ENCODE results near the gene SYT10. TPM values are rescaled to one million over a fixed set of nuclear protein-coding genes. Genes with fewer than 3 reads are reported as not detected.
"Not testable (repeated sequence)": the region's sequence is repeated elsewhere in the genome, so short reads cannot be mapped to it uniquely, and the experiment has no call there.

The SYT10 gene
- total RNA-seq, 2 donors from 2014 or later = 0.06 TPM; not detected in 1

DNA sequence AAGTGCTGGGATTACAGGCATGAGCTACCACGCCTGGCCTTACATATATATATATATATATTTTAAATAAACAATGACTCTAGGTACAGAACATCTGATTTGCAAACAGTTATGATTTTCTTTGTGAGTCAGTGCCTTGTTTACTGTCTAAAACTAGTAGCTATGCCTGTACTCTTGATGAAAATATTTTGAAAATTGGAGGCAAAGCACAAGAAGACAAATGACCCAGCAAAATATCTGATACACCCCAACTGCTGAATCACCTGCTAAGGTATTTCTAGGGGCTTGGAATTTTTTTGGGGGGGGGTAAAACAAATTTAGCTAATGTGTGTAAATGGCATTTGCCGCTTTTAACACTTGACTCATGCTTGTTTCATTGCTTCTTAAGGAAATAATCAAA, 69.3 kb downstream of the SYT10 start:
- intact Hi-C loops (cut with DNase I) = no loop called here
- DNase-seq = no peak
- no peak for ATAC-seq

DNA sequence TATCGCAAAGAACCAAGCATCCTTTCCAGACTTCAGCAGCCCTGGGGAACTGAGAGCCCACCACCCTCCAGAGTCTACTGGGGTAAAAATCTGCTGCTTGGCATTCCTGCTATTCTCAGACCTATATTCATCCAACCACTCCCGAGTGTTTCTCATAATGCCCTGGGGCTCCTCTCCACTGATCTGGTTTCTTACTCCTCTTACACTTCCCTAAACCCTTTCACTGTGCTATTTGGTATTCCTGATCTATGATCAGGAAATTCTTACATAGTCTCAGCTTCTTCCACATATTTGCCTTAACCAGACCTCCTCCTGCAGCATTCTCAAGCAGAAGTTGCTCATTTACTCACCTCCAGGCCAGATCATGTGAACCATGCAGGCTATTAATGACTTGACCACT, 82.4 kb downstream of the SYT10 start:
- intact Hi-C loops (cut with DNase I) = no loop called here
- ATAC-seq (no peak), DNase-seq (no peak)

DNA sequence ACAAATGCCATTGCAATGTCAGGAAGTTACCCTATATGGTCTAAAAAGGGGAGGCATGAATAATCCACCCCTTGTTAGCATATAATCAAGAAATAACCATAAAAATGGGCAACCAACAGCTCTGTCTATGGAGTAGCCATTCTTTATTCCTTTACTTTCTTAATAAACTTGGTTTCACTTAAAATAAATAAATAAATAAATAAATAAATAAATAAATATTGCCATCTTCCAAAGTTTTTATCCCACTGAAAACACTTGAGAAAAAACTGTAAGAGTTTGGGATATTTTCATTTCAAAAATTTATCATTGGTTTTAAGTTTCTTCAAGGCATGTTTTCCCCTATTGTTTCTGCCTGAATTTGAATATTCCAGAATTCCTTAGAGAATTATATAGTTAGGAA, 89.8 kb downstream of the SYT10 start:
- DNase-seq (no peak), ATAC-seq (no peak)
- intact Hi-C loops (cut with DNase I) = no loop called here

DNA sequence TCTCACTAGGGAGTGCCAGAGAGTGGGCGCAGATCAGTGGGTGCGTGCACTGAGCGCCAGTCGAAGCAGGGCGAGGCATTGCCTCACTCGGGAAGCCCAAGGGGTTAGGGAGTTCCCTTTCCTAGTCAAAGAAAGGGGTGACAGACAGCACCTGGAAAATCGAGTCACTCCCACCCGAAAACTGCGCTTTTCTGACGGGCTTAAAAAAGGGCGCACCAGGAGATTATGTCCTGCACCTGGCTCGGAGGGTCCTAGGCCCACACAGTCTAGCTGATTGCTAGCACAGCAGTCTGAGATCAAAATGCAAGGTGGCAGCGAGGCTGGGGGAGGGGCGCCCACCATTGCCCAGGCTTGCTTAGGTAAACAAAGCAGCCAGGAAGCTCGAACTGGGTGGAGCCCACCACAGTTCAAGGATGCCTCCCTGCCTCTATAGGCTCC, 107.6 kb downstream of the SYT10 start:
- intact Hi-C loops (cut with DNase I); DNase-seq; ATAC-seq: not testable (repeated sequence)

DNA sequence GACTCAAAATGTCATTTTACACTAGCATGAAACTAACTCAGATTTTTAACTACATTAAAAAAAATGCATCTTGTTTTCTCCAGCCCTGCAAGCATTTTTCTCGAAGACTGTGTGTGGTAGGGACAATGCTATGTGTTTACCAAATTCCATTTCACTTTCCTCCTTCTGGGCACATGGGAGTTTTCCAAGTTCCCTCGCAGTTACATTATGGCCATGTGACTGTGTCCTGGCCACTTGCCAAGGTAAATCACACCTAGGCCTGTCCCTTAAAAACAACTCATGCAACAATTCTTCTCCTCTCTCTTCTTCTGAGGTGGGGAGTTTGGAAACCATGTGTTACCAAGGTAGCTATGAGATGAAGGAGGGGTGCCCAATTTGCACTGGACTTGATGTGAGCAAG, 108.7 kb downstream of the SYT10 start:
- DNase-seq (no peak), ATAC-seq (no peak)
- intact Hi-C loops (cut with DNase I) = no loop called here

All from left cardiac atrium (tissue), 4 donors.